Neural cell (in vitro differentiated cells): ENCODE results near the gene EIF4H. TPM values are rescaled to one million over a fixed set of nuclear protein-coding genes. Genes with fewer than 3 reads are reported as not detected.

ENCODE experiments used
- H2AFZ ChIP-seq: fragments of 200-600, 300-800 bp; sonication (generic), shearing (Covaris generic); 2 replicates; pipeline ENCODE4 v1.6.0; 2014; ENCODE audit warnings: low read depth, mild to moderate bottlenecking, antibody characterized with exemption, low read length, moderate library complexity
- H3F3A ChIP-seq: fragments of 200-600 bp; shearing (Covaris generic); 2 replicates; pipeline ENCODE4 v1.6.1; 2016; ENCODE audit warnings: mild to moderate bottlenecking, moderate library complexity, mixed read lengths, antibody characterized with exemption, low read length; ENCODE audit not compliant: insufficient read depth, poor library complexity, severe bottlenecking
- H3K27ac ChIP-seq: fragments of 200-600, 300-800 bp; sonication (generic), shearing (Covaris generic); 2 replicates; pipeline ENCODE4 v1.5.1; 2014; ENCODE audit warnings: mild to moderate bottlenecking, low read length, moderate library complexity
- H3K27me3 ChIP-seq: fragments of 300-800, 200-600 bp; sonication (generic), shearing (Covaris generic); 2 replicates; pipeline ENCODE4 v1.6.0; 2014; ENCODE audit warnings: mild to moderate bottlenecking, low read depth, low read length, moderate library complexity; ENCODE audit not compliant: insufficient read depth
- H3K36me3 ChIP-seq: fragments of 300-800, 200-600 bp; sonication (generic), shearing (Covaris generic); 2 replicates; pipeline ENCODE4 v1.5.1; 2014; ENCODE audit warnings: mild to moderate bottlenecking, antibody characterized with exemption, low read length, moderate library complexity; ENCODE audit not compliant: insufficient read depth
- H3K4me2 ChIP-seq: fragments of 300-800, 200-600 bp; sonication (generic), shearing (Covaris generic); 2 replicates; pipeline ENCODE4 v1.6.0; 2014; ENCODE audit warnings: mild to moderate bottlenecking, low read length
- H3K4me3 ChIP-seq: fragments of 300-800, 200-600 bp; sonication (generic), shearing (Covaris generic); 2 replicates; pipeline ENCODE4 v1.5.1; 2014; ENCODE audit warnings: mild to moderate bottlenecking, low read length, moderate library complexity
- H3K79me2 ChIP-seq: fragments of 200-600 bp; shearing (Covaris generic); replicated peaks from 2 replicates; pipeline ENCODE4 v1.6.0; 2014; ENCODE audit warnings: mild to moderate bottlenecking, low read length, moderate library complexity; ENCODE audit not compliant: insufficient read depth
- H3K9ac ChIP-seq: fragments of 300-800, 200-600 bp; sonication (generic), shearing (Covaris generic); 2 replicates; pipeline ENCODE4 v1.6.1; 2016; ENCODE audit warnings: mild to moderate bottlenecking, low read length, mixed read lengths
- H3K9me2 ChIP-seq: fragments of 200-600 bp; shearing (Covaris generic); 2 replicates; pipeline ENCODE4 v1.6.1; 2016; ENCODE audit warnings: mild to moderate bottlenecking, low read length, mixed read lengths; ENCODE audit not compliant: insufficient read depth
- H3K9me3 ChIP-seq: fragments of 200-600, 300-800 bp; sonication (generic), shearing (Covaris generic); 2 replicates; pipeline ENCODE4 v1.6.1; 2016; ENCODE audit warnings: mild to moderate bottlenecking, mixed run types, low read length, moderate library complexity, mixed read lengths
- H4K20me1 ChIP-seq: fragments of 200-600 bp; shearing (Covaris generic); 2 replicates; pipeline ENCODE4 v1.6.1; 2016; ENCODE audit warnings: mild to moderate bottlenecking, mixed run types; ENCODE audit not compliant: insufficient read depth
- EP300 ChIP-seq: fragments of 450-650 bp; conservative IDR thresholded peaks from 2 replicates; pipeline ENCODE4 v1.6.1; 2014; ENCODE audit warnings: antibody characterized with exemption, mild to moderate bottlenecking, moderate library complexity; ENCODE audit not compliant: poor library complexity, severe bottlenecking
- EZH2 ChIP-seq: fragments of 200-600, 300-800 bp; shearing (Covaris generic), sonication (generic); IDR thresholded peaks from 2 replicates; pipeline ENCODE4 v1.6.1; 2014; ENCODE audit warnings: antibody characterized with exemption, low read length, borderline replicate concordance, mild to moderate bottlenecking; ENCODE audit not compliant: insufficient read depth, poor library complexity, severe bottlenecking
- MXI1 ChIP-seq: fragments of 450-650 bp; conservative IDR thresholded peaks from 2 replicates; pipeline ENCODE4 v1.6.1; 2014; ENCODE audit warnings: antibody characterized with exemption, mild to moderate bottlenecking; ENCODE audit not compliant: poor library complexity, severe bottlenecking
- POLR2AphosphoS5 ChIP-seq: IDR thresholded peaks from 2 replicates; pipeline ENCODE4 v1.6.1; 2012
- RAD21 ChIP-seq: fragments of 450-650 bp; conservative IDR thresholded peaks from 2 replicates; pipeline ENCODE4 v1.6.1; 2014; ENCODE audit warnings: antibody characterized with exemption, mild to moderate bottlenecking, moderate library complexity
- SMC3 ChIP-seq: fragments of 450-650 bp; conservative IDR thresholded peaks from 2 replicates; pipeline ENCODE4 v1.6.1; 2014; ENCODE audit warnings: antibody characterized with exemption, mild to moderate bottlenecking, moderate library complexity; ENCODE audit not compliant: poor library complexity
- TAF1 ChIP-seq: IDR thresholded peaks from 2 replicates; pipeline ENCODE4 v1.6.1; 2012; ENCODE audit warnings: low read depth
- polyA plus RNA-seq: library from polyadenylated mRNA; depleted of rRNA; stranded (reverse); fragments of >200 nt; gene quantifications from 2 replicates; pipeline ENCODE4 v1.2.3, GENCODE V29; 2014
- TF ChIP-seq, protein P1 (sequence below): IDR thresholded peaks from 2 replicates; pipeline ENCODE4 v1.6.1; 2012; ENCODE audit warnings: borderline replicate concordance
- TF ChIP-seq, protein P2 (sequence below): fragments of 450-650 bp; IDR thresholded peaks from 2 replicates; pipeline ENCODE4 v1.5.1; 2014; ENCODE audit warnings: antibody characterized with exemption, mild to moderate bottlenecking, moderate library complexity; ENCODE audit not compliant: poor library complexity, severe bottlenecking

Gene EIF4H
- polyA plus RNA-seq, 1 donor from 2014 or later, result 170 TPM

DNA sequence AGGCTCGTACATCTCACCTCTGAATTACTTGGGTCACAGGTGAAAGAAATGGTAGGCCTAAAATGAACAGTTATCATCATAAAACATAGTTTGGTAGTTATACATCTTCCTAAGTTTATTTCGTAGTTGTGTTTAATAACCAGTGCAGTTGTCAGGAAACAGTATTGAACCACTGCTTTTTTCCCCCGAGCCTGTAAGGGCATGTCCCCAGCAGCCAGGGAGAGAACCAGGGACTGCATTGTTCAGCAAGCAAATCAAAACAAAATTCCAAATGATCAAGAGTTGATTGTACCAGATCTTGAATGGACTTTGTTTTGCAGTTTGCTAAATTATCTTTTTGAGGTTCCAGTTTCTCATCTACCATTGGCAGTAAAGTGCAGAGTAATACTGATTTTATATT is 2.4 kb downstream of the EIF4H start (continued):
- TF ChIP-seq, protein P1, sequence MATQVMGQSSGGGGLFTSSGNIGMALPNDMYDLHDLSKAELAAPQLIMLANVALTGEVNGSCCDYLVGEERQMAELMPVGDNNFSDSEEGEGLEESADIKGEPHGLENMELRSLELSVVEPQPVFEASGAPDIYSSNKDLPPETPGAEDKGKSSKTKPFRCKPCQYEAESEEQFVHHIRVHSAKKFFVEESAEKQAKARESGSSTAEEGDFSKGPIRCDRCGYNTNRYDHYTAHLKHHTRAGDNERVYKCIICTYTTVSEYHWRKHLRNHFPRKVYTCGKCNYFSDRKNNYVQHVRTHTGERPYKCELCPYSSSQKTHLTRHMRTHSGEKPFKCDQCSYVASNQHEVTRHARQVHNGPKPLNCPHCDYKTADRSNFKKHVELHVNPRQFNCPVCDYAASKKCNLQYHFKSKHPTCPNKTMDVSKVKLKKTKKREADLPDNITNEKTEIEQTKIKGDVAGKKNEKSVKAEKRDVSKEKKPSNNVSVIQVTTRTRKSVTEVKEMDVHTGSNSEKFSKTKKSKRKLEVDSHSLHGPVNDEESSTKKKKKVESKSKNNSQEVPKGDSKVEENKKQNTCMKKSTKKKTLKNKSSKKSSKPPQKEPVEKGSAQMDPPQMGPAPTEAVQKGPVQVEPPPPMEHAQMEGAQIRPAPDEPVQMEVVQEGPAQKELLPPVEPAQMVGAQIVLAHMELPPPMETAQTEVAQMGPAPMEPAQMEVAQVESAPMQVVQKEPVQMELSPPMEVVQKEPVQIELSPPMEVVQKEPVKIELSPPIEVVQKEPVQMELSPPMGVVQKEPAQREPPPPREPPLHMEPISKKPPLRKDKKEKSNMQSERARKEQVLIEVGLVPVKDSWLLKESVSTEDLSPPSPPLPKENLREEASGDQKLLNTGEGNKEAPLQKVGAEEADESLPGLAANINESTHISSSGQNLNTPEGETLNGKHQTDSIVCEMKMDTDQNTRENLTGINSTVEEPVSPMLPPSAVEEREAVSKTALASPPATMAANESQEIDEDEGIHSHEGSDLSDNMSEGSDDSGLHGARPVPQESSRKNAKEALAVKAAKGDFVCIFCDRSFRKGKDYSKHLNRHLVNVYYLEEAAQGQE, result no peak

DNA sequence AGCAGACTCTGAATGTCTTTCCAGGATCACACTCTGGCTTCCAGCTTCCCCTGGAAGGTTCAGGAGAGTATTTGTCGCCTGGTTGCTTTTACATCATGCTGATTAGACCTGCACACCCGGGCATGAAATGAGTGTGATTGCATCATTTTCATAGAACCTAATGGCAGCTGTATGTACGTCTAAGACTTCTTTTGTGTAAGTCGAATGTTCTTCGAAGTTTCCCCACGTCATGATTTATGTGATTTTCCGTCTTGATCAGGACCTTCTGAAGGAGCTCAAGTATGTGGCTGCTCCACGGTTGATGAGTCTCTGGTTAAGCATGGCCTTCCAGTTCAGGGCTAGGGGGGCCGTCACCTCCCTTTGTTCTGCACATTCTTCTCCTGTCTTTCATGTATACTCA is 4.5 kb downstream of the EIF4H start:
- peaks cover 12% of the 10 kb centered on the region for H4K20me1 ChIP-seq
- H3F3A ChIP-seq, result no peaks in the 10 kb centered on the region
- H3K27ac ChIP-seq, result no peak overlapping the region
- TF ChIP-seq RAD21 (no peak), SMC3 (no peak)
- TF ChIP-seq, protein P2, sequence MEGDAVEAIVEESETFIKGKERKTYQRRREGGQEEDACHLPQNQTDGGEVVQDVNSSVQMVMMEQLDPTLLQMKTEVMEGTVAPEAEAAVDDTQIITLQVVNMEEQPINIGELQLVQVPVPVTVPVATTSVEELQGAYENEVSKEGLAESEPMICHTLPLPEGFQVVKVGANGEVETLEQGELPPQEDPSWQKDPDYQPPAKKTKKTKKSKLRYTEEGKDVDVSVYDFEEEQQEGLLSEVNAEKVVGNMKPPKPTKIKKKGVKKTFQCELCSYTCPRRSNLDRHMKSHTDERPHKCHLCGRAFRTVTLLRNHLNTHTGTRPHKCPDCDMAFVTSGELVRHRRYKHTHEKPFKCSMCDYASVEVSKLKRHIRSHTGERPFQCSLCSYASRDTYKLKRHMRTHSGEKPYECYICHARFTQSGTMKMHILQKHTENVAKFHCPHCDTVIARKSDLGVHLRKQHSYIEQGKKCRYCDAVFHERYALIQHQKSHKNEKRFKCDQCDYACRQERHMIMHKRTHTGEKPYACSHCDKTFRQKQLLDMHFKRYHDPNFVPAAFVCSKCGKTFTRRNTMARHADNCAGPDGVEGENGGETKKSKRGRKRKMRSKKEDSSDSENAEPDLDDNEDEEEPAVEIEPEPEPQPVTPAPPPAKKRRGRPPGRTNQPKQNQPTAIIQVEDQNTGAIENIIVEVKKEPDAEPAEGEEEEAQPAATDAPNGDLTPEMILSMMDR, result no peak
- no peak overlapping the region for H2AFZ ChIP-seq
- no peak overlapping the region for H3K4me2 ChIP-seq
- H3K9ac ChIP-seq, result no peak overlapping the region
- H3K79me2 ChIP-seq, result peaks cover 91% of the 10 kb centered on the region
- H3K9me2 ChIP-seq, result no peaks in the 10 kb centered on the region
- no peaks in the 10 kb centered on the region for H3K9me3 ChIP-seq
- H3K27me3 ChIP-seq, result no peaks in the 10 kb centered on the region
- H3K36me3 ChIP-seq, result peaks cover 10% of the 10 kb centered on the region
- H3K4me3 ChIP-seq, result no peak overlapping the region

DNA sequence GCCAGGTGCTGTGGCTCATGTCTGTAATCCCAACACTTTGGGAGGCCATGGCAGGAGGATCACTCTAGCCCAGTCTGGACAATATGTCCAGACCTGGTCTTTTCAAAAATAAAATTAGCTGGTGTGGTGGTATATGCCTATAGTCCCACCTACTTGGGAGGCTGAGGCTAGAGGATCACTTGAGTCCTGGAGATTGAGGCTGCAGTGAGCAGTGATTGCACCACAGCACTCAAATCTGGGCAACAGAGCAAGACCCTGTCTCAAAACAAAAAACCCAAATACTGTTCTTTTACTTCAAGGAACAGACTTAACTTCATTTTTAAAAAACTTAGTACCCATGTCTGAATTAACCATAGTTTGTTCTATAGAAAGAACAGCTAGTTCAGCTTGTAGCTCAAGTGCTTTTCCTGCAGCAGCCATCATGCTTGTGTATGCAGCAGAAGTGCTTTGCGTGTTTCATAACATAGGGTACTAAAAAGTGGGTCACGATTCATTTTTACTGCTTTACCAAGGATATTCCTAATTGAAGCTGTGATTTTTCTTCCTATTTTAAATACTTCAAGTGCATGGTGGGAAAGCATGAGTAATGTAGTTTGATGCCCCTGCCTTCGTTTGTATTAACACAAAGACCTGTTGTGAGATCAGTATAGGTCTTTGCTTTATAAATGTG is 5.9 kb downstream of the EIF4H start:
- H3K4me2 ChIP-seq, result no peak overlapping the region
- no peaks in the 10 kb centered on the region for H3K9me2 ChIP-seq
- H3K9me3 ChIP-seq, result no peaks in the 10 kb centered on the region
- no peaks in the 10 kb centered on the region for H3F3A ChIP-seq
- no peaks in the 10 kb centered on the region for H3K27me3 ChIP-seq
- peaks cover 19% of the 10 kb centered on the region for H4K20me1 ChIP-seq
- no peak overlapping the region for H2AFZ ChIP-seq
- no peak overlapping the region for H3K27ac ChIP-seq
- H3K9ac ChIP-seq, result no peak overlapping the region
- H3K4me3 ChIP-seq, result no peak overlapping the region
- TF ChIP-seq EZH2, result no peak
- TF ChIP-seq TAF1, result no peak
- TF ChIP-seq RAD21, result no peak
- TF ChIP-seq POLR2AphosphoS5, result no peak
- TF ChIP-seq MXI1, result no peak
- no peak for TF ChIP-seq SMC3
- TF ChIP-seq, protein P1, result no peak
- TF ChIP-seq EP300, result no peak
- TF ChIP-seq, protein P2, result no peak
- peaks cover 99% of the 10 kb centered on the region for H3K79me2 ChIP-seq
- peaks cover 10% of the 10 kb centered on the region for H3K36me3 ChIP-seq
